ENCODE results near the gene PDIA4.

Gene PDIA4, protein sequence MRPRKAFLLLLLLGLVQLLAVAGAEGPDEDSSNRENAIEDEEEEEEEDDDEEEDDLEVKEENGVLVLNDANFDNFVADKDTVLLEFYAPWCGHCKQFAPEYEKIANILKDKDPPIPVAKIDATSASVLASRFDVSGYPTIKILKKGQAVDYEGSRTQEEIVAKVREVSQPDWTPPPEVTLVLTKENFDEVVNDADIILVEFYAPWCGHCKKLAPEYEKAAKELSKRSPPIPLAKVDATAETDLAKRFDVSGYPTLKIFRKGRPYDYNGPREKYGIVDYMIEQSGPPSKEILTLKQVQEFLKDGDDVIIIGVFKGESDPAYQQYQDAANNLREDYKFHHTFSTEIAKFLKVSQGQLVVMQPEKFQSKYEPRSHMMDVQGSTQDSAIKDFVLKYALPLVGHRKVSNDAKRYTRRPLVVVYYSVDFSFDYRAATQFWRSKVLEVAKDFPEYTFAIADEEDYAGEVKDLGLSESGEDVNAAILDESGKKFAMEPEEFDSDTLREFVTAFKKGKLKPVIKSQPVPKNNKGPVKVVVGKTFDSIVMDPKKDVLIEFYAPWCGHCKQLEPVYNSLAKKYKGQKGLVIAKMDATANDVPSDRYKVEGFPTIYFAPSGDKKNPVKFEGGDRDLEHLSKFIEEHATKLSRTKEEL

DNA sequence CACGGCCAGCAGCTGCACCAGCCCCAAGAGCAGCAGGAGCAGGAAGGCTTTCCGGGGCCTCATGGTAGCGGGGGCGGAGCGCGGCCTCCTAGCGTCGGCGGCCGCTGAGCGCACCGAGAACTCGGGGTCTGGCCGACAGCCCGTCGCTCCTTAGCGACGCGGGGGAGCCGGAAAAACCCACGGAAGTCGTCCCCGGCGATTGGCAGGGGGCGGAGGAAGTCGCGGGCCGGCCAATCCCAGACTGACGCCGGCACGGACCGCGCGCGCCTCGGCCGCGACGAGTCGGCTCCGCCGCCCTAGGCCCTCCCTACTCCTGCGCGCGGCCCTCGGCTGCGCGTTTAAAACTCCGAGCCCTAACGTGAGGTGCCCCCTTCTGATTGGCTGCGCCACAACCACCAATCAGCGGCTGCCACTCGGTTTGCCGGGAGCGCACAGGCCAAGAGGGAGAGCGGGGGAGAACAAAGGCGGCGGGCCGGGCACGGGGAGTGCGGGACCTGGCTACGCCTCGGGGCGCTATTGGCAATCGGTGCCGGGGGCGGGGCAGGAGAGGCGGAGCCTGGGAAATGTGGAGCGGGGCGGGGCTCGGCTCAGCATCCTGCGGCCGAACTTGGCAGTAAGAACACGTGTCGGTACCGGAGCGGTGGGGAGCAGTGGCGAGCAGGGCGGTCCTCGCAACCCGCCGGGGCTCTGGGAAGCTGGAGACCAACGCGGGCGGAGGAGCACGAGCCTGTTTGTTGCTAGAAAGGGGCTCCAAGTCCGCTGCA is at the start of gene PDIA4:
Gene PDIA4 (minus strand): TSS at position 160 of the 764 bp plus-strand sequence. CDS start 97 bp downstream, at position 63.
- CTCF ChIA-PET = interaction anchor here (0.6 to 0.8 kb wide), 2 partner anchors 51 to 97 kb away, joined by 3 read pairs; no protein-coding TSS in a partner anchor
- POLR2A ChIA-PET (ENCODE audit: low non-redundant PET) = interaction anchor here (0.5 to 0.7 kb wide), 2 partner anchors 40 to 97 kb away, joined by 3 to 4 read pairs; no protein-coding TSS in a partner anchor
- DNase-seq (ENCODE audit: low spot score) = peak; percentile 98
- H3K27ac ChIP-seq = peak within 1 kb of the TSS; percentile 93
- TF ChIP-seq, protein P1, sequence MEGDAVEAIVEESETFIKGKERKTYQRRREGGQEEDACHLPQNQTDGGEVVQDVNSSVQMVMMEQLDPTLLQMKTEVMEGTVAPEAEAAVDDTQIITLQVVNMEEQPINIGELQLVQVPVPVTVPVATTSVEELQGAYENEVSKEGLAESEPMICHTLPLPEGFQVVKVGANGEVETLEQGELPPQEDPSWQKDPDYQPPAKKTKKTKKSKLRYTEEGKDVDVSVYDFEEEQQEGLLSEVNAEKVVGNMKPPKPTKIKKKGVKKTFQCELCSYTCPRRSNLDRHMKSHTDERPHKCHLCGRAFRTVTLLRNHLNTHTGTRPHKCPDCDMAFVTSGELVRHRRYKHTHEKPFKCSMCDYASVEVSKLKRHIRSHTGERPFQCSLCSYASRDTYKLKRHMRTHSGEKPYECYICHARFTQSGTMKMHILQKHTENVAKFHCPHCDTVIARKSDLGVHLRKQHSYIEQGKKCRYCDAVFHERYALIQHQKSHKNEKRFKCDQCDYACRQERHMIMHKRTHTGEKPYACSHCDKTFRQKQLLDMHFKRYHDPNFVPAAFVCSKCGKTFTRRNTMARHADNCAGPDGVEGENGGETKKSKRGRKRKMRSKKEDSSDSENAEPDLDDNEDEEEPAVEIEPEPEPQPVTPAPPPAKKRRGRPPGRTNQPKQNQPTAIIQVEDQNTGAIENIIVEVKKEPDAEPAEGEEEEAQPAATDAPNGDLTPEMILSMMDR (conservative IDR thresholded peaks at IDR 0.05; ENCODE audit: low read depth) = no peak

DNA sequence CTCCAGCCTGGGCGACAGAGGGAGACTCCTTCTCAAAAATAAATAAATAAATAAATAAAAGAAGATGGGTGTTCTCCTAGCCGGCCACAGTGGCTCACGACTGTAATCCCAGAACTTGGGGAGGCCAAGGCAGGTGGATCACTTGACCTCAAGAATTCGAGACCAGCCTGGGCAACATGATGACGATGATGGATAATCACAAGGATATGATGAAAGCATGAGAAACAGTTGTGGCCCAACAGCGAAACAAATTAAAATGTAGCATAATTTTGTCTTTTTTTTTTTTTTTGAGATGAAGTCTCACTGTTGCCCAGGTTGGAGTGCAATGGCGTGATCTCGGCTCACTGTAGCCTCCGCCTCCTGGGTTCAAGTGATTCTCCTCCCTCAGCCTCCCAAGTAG is 49.3 kb upstream of the PDIA4 start:
- CTCF ChIA-PET = no interaction called here
- DNase-seq (ENCODE audit: low spot score) = no peak
- TF ChIP-seq, protein P1 (conservative IDR thresholded peaks at IDR 0.05; ENCODE audit: low read depth) = no peak

DNA sequence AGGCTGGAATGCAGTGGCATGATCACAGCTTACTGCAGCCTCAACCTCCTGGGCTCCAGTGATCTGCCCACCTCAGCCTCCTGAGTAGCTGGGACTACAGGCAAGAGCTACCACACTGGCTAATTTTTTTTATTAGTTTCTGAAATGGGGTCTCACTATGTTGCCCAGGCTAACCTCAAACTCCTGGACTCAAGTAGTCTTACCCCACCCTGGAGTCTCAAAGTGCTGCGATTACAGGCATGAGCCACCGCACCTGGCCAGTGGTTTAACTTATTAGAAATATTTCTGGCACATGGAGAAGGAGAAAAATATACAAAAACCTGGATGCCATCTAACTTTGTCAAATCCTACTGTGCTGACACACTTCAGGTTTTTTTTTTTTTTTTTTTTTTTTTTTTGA is 47.0 kb upstream of the PDIA4 start:
- DNase-seq (ENCODE audit: low spot score) = no peak
- ChIA-PET POLR2A (ENCODE audit: low non-redundant PET) (no interaction called here), CTCF (interaction anchor here (0.6 kb wide), 1 partner anchor 76 kb away, joined by 4 read pairs; no protein-coding TSS in a partner anchor)
- TF ChIP-seq, protein P1 (conservative IDR thresholded peaks at IDR 0.05; ENCODE audit: low read depth) = no peak
- peak overlapping the region; percentile 69 for H3K27ac ChIP-seq

More for the DNA sequence above, 49.3 kb upstream of the PDIA4 start:
- POLR2A ChIA-PET (ENCODE audit: low non-redundant PET) = no interaction called here
- no peak overlapping the region for H3K27ac ChIP-seq

DNA sequence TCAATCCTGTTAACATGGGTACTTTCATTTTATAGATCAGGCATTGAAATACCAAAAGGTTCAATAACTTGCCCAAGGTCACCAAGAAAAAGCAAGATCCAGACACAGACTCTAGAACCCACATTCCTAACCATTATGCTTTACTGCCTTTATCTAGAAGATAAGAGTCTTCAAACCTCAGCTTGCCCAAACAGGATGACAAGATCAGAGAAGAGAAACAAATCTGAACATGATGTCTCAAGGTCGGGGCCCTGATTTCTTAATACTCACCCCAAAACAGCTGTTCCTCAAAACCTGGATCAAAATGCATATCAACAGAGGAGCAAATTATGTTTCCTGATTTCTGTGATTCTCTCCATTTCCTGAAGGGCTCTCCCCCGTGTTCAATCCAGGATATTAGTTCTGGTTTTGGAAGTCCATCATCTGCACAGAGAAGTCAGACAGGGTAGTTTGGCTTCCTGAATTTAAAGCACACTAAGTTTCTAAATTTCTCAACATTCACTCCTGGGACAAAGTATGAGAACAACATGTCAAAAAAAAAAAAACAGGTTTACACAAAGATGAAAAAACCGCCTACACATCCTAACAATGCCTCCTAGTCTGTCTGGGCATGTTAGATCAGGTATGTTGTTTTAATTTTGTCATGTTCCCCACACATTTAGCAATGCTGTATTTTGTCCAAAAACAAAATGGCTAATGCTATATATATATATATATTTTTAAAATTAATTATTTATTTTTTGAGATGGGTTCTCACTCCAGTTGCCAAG is 46.0 kb upstream of the PDIA4 start:
- peak overlapping the region; percentile 69 for H3K27ac ChIP-seq
- CTCF ChIA-PET = no interaction called here
- TF ChIP-seq, protein P1 (conservative IDR thresholded peaks at IDR 0.05; ENCODE audit: low read depth) = no peak
- POLR2A ChIA-PET (ENCODE audit: low non-redundant PET) = no interaction called here
- DNase-seq (ENCODE audit: low spot score) = no peak

DNA sequence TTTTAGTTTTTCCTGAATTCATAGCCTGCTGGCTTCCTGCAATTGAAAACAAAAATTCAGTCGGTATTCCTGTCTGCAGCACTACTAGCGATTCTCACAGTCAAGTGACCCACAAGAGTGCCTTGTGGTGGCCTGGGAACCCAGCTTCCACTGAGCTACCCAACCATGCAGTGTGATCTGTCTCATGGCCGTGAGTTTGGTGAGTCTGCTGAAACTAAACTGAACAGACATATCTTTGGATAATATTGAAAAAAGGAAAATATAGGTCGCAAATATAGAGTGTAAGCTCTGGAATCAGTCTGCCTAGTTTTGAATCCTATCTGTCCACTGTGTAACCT is 44.1 kb upstream of the PDIA4 start:
- ChIA-PET POLR2A (ENCODE audit: low non-redundant PET) (no interaction called here), CTCF (no interaction called here)
- H3K27ac ChIP-seq = no peak overlapping the region
- DNase-seq (ENCODE audit: low spot score) = no peak
- TF ChIP-seq, protein P1 (conservative IDR thresholded peaks at IDR 0.05; ENCODE audit: low read depth) = no peak
